ENCODE data around the gene ADNP2.

ADNP2 gene

DNA sequence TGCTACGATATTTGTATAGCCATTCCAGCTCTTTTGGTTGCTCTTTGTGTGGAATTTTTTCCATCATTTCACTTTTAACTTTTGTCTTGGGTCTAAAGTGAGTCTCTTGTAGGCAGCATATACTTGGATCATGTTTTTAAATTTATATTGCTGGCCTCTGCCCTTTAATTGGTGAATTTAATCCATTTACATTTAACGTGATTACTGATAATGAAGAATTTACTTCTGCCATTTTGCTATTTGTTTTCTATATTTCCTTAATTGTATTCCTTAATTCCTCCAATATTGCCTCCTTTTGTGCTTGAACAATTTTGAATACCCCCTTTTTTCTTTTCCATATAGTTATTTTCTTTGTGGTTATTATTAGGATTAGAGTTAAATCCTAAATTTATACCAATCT, 21.0 kb upstream of the ADNP2 start:
- peaks cover 2% of the 10 kb centered on the region for H3K36me3 Mint-ChIP-seq (ENCODE audit: insufficient read depth)
- H3K27me3 Mint-ChIP-seq: peaks cover 41% of the 10 kb centered on the region
- ATAC-seq (replicated peaks; ENCODE audit: extremely low read depth, poor library complexity, severe bottlenecking) (no peak), DNase-seq (ENCODE audit: low spot score in 2 of 2) (no peak)
- no peaks in the 10 kb centered on the region for H3K4me1 Mint-ChIP-seq
- H3K4me3 Mint-ChIP-seq: no peak overlapping the region
- no peak overlapping the region for H3K27ac Mint-ChIP-seq (ENCODE audit: low read depth)
- peaks cover 11% of the 10 kb centered on the region for H3K9me3 Mint-ChIP-seq

DNA sequence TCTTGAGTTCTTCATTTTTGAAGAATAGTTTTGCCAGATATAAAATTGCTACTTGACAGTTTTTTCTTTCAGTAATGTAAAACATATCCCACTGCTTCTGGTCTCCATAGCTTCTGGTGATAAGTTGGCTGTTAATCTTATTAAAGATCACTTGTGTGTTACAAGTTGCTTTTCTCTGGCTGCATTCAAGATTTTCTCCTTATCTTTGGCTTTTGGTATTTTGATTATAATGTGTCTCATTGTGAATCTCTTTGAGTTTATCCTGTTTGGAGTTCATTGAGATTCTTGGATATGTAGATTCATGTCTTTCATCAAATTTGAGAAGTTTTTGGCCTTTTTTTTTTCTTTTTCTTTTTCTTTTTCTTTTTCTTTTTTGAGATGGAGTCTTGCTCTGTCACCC, 20.2 kb upstream of the ADNP2 start:
- Mint-ChIP-seq H3K27me3 (peaks cover 40% of the 10 kb centered on the region), H3K4me1 (no peaks in the 10 kb centered on the region), H3K36me3 (ENCODE audit: insufficient read depth) (peaks cover 2% of the 10 kb centered on the region), H3K27ac (ENCODE audit: low read depth) (no peak overlapping the region), H3K4me3 (no peak overlapping the region), H3K9me3 (peaks cover 11% of the 10 kb centered on the region)
- ATAC-seq (replicated peaks; ENCODE audit: extremely low read depth, poor library complexity, severe bottlenecking) (no peak), DNase-seq (ENCODE audit: low spot score in 2 of 2) (no peak)

DNA sequence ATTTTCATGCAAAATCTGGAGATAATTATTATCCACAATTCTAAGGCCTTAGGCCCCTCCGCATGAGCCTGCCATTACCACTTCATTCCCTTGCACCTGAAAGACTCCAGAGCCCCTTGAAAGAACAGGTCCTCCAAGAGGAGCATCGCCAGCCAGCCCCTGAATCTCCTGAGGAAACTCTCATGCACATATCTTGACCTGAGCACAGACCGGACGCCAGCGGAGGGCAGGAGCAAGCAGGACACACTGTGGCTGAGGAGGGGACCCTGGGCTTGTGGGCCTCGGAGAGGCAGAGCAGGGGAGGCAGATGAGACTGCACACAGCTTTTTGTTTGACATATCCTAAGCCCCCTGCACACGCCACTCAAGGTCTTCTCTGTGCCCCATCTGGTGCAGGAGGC, 13.6 kb upstream of the ADNP2 start:
- ATAC-seq (replicated peaks; ENCODE audit: extremely low read depth, poor library complexity, severe bottlenecking) (no peak), DNase-seq (ENCODE audit: low spot score in 2 of 2) (no peak)
- Mint-ChIP-seq H3K4me1 (no peaks in the 10 kb centered on the region), H3K9me3 (no peaks in the 10 kb centered on the region), H3K4me3 (no peak overlapping the region), H3K36me3 (ENCODE audit: insufficient read depth) (peaks cover 2% of the 10 kb centered on the region), H3K27me3 (peaks cover 30% of the 10 kb centered on the region), H3K27ac (ENCODE audit: low read depth) (no peak overlapping the region)

DNA sequence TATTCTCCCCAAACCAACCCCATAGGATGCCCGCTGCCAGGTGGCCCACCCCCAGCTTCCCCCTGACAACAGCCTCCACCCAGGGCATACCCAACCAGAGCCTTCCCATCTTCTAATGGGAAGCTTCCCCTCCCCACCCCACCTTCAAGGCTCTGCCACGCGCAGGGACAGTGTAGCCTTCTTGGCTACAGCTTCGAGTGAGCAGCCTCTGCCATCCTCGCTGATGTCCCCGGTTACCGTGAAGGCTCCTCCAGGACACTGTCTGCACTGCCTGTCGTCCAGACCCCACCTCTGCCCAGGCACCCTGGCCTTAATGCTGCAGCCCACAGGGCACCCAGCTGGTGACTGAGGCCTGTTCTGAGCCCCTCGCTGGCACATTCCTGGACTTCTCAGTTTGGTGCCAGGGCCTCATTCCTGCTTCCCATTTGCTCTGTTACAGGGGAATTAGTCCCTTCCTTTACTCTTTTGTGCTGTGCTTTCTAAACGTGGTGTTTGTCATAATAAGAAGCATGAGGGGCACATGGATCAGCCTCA, 13.0 kb upstream of the ADNP2 start:
- Mint-ChIP-seq H3K9me3 (peaks cover 5% of the 10 kb centered on the region), H3K4me3 (no peak overlapping the region), H3K27ac (ENCODE audit: low read depth) (no peak overlapping the region), H3K36me3 (ENCODE audit: insufficient read depth) (peaks cover 2% of the 10 kb centered on the region), H3K27me3 (peaks cover 24% of the 10 kb centered on the region), H3K4me1 (no peaks in the 10 kb centered on the region)
- no peak for ATAC-seq (replicated peaks; ENCODE audit: extremely low read depth, poor library complexity, severe bottlenecking)
- no peak for DNase-seq (ENCODE audit: low spot score in 2 of 2)

DNA sequence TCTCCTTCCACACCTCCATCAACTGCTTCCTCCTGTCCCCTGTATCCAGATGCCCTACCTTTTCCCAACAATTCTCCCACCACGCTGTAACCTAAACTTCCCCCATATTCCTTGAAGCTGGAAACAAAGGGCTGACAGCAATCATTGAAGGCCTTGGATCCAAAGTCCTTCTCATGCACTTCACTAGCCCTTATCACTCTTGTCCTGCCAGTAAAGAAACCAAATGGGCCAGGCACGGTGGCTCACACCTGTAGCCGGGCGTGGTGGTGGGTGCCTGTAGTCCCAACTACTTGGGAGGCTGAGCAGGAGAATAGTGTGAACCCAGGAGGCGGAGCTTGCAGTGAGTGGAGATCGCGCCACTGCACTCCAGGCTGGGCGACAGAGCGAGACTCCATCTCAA, 11.9 kb upstream of the ADNP2 start:
- Mint-ChIP-seq H3K27ac (ENCODE audit: low read depth) (no peak overlapping the region), H3K27me3 (peaks cover 13% of the 10 kb centered on the region), H3K4me1 (no peaks in the 10 kb centered on the region), H3K36me3 (ENCODE audit: insufficient read depth) (peaks cover 2% of the 10 kb centered on the region), H3K9me3 (peaks cover 5% of the 10 kb centered on the region), H3K4me3 (no peak overlapping the region)
- ATAC-seq (replicated peaks; ENCODE audit: extremely low read depth, poor library complexity, severe bottlenecking): no peak
- no peak for DNase-seq (ENCODE audit: low spot score in 2 of 2)

DNA sequence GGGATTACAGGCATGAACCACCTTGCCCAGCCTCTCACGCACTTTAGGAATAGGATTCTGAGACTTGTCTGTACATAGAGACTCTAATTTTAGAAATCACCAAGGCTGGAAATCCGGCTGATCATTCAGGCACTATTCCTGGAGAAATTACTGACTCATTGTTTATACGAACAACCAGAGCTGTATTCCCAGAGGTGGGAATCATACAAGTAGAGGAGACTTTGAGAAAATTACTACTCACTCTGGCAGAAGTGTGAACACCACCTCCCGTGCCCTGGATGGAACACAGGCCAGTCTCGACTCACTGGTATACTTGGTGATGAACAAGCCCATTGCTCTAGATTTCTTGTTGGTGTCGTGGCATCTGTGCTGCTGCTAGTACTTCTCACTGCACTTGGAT, 5.8 kb upstream of the ADNP2 start:
- H3K4me3 Mint-ChIP-seq: no peak overlapping the region
- no peak for DNase-seq (ENCODE audit: low spot score in 2 of 2)

DNA sequence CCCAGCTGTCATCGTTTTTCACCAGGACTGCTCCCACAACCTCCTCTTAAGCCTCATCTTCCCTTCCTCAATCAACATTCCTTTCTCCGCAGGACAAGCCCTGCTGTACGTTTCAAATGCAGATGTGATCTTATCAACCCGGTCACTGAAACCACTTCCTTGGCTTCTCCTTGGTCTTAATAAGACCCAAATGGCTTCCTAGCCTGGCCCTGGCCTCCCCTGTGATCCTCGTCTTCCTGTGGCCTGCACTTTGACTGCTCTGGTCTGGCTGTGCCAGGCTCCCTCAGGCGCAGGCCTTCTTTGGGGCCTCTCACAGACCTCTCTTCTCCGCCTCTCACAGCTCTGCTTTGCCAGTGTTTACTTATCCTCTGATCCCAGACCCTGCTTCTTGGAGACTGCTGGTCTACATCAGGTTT, 4.7 kb upstream of the ADNP2 start:
- Mint-ChIP-seq H3K27ac (ENCODE audit: low read depth) (peak overlapping the region; percentile 29), H3K4me3 (no peak overlapping the region), H3K27me3 (no peaks in the 10 kb centered on the region), H3K9me3 (peaks cover 5% of the 10 kb centered on the region), H3K36me3 (ENCODE audit: insufficient read depth) (peaks cover 9% of the 10 kb centered on the region), H3K4me1 (peaks cover 8% of the 10 kb centered on the region)
- ATAC-seq (replicated peaks; ENCODE audit: extremely low read depth, poor library complexity, severe bottlenecking): no peak
- no peak for DNase-seq (ENCODE audit: low spot score in 2 of 2)

More for the DNA sequence above, 5.8 kb upstream of the ADNP2 start:
- Mint-ChIP-seq H3K27ac (ENCODE audit: low read depth) (no peak overlapping the region), H3K4me1 (peaks cover 8% of the 10 kb centered on the region), H3K27me3 (no peaks in the 10 kb centered on the region), H3K36me3 (ENCODE audit: insufficient read depth) (peaks cover 4% of the 10 kb centered on the region), H3K9me3 (peaks cover 5% of the 10 kb centered on the region)
- ATAC-seq (replicated peaks; ENCODE audit: extremely low read depth, poor library complexity, severe bottlenecking): no peak

DNA sequence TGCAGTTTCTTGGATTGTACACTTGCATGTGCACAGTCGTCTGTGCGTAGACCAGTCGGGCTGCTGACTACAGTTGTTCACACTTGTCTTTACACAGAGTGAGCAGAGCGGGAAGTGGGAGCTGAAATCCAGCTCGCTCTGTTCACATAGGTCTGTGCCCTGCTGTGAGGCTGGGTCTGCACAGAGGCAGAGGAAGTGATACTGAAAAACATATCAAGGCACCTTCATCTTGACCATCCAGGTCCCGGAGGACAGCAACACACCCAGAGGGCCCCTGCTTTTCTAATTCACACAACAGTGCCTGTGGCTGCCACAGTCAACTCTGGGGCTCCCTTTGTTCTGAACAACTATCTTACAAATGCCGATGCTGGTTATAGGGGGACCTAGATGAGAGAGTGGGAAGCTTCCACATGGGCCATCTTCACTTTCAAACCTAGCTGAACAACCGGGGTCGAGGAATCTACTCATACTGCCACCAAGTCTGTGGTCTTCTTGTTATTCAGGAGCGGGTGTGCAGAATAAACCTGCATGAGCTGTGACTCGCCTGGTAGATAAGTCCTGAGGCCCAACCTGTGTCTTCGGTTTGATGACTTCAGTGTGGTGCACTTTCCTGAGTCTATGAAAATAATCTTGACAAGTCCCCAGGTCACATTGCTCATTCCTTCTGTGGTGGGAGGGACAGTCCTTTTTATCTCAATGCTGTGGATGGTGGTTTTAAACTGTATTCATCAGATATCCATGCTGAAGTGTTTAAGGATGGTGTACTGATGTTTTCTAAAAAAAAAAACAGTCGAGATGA, 3.5 kb upstream of the ADNP2 start:
- H3K4me1 Mint-ChIP-seq: peaks cover 14% of the 10 kb centered on the region
- peaks cover 5% of the 10 kb centered on the region for H3K9me3 Mint-ChIP-seq
- peaks cover 10% of the 10 kb centered on the region for H3K36me3 Mint-ChIP-seq (ENCODE audit: insufficient read depth)
- H3K27ac Mint-ChIP-seq (ENCODE audit: low read depth): no peak overlapping the region
- H3K4me3 Mint-ChIP-seq: no peak overlapping the region
- no peak for DNase-seq (ENCODE audit: low spot score in 2 of 2)
- no peak for ATAC-seq (replicated peaks; ENCODE audit: extremely low read depth, poor library complexity, severe bottlenecking)
- H3K27me3 Mint-ChIP-seq: no peaks in the 10 kb centered on the region

DNA sequence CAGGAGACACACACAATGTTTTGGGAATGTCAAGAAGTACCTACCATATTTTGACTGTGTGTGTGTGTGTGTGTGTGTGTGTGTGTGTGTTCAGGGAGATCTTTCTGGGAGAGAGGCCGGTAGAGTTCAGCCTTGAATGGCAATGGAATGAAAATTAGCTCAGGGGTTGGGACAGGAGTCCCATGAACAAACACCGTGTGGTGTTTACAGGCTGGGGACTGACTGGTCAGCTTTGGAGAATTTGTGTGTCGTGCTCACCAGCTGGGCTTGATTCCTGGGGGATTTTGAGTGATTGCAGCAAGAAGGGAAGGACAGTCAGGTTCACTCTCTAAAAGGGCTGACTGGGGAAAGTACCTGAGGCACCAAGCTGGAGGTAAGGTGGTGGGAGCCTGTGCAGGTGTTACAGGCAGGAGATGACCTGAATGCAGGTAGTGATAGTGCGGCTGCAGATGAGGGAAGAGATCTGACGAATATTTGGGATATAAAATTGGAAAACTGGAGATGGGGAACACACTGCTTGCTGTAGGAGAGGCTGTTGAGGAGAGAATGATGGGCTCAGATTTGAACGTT, 2.5 kb upstream of the ADNP2 start:
- H3K36me3 Mint-ChIP-seq (ENCODE audit: insufficient read depth): peaks cover 10% of the 10 kb centered on the region
- peaks cover 18% of the 10 kb centered on the region for H3K4me1 Mint-ChIP-seq
- H3K27me3 Mint-ChIP-seq: no peaks in the 10 kb centered on the region
- DNase-seq (ENCODE audit: low spot score in 2 of 2) (no peak), ATAC-seq (replicated peaks; ENCODE audit: extremely low read depth, poor library complexity, severe bottlenecking) (no peak)
- H3K9me3 Mint-ChIP-seq: no peaks in the 10 kb centered on the region
- no peak overlapping the region for H3K27ac Mint-ChIP-seq (ENCODE audit: low read depth)
- H3K4me3 Mint-ChIP-seq: no peak overlapping the region

DNA sequence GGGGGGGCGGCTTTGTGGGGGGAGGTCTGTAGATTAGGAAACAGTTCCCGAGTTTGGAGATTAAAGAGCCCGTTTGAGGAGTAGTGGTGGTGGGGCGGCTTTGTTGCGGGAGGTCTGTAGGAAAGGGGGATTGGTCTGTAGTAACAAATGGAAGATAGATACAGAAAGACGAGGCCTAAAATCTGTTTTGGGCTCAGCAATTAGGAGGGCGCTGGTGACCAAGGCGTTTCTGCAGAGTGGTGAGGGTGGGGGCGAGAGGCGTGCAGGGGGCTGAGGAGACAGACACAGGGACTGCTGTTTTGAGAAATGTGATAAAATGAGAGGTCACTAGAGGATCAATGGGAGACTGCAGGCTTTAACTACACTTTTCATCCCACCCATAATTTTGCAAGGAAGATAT, 1.6 kb upstream of the ADNP2 start:
- Mint-ChIP-seq H3K4me3 (peak overlapping the region; percentile 76), H3K4me1 (peaks cover 18% of the 10 kb centered on the region), H3K27ac (ENCODE audit: low read depth) (peak overlapping the region; percentile 88), H3K27me3 (no peaks in the 10 kb centered on the region), H3K36me3 (ENCODE audit: insufficient read depth) (peaks cover 10% of the 10 kb centered on the region), H3K9me3 (no peaks in the 10 kb centered on the region)
- ATAC-seq (replicated peaks; ENCODE audit: extremely low read depth, poor library complexity, severe bottlenecking) (no peak), DNase-seq (ENCODE audit: low spot score in 2 of 2) (no peak)

DNA sequence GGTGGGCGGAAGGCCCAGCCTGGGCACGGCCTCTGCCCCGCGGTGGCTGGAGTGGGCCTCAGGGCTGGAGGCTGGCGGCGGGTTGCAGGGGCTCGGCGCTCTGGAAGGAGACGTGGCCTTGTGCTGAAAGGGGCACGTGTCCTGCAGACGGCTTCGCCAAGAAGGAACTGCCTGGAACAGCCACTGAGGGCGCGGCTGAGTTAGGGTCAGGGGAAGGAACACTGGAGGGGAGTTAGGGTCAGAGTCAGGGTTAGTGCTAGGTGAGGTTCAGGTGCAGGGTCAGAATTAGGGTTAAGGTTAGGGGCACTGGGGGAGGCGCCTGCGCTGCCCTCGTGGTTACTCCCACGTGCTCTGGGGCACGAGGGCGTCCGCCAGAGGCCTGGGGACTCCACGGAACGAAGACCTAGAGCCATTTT, 933 bp upstream of the ADNP2 start:
- Mint-ChIP-seq H3K27me3 (no peaks in the 10 kb centered on the region), H3K27ac (ENCODE audit: low read depth) (peak overlapping the region; percentile 88), H3K36me3 (ENCODE audit: insufficient read depth) (peaks cover 14% of the 10 kb centered on the region), H3K4me1 (peaks cover 19% of the 10 kb centered on the region), H3K4me3 (peak overlapping the region; percentile 76), H3K9me3 (no peaks in the 10 kb centered on the region)
- ATAC-seq (replicated peaks; ENCODE audit: extremely low read depth, poor library complexity, severe bottlenecking) (no peak), DNase-seq (ENCODE audit: low spot score in 2 of 2) (no peak)

DNA sequence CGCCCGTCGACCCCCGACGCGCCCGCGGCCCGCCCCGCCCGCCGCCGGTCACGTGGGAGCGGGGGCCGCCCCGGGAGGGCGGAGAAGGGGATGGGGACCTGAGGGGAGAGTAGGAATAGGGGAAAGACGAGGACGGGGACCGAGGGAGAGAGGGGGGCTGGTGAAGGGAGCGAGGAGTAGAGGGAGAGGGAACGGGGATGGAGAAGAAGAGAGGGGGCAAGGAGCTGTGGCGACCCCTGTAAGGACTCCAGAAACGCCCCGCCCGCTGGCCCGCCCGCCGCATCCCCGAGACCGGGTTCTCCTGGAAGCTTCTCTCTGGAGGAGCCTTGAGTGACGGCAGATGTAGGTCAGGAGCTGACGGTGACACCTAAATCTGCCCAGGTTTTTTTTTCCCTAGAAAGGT, 615 bp downstream of the ADNP2 start:
- H3K4me1 Mint-ChIP-seq: peaks cover 33% of the 10 kb centered on the region
- DNase-seq (ENCODE audit: low spot score in 2 of 2) (peak in 1 of 2 donors; percentile 22), ATAC-seq (replicated peaks; ENCODE audit: extremely low read depth, poor library complexity, severe bottlenecking) (no peak)
- H3K4me3 Mint-ChIP-seq: peak overlapping the region; percentile 76
- H3K9me3 Mint-ChIP-seq: no peaks in the 10 kb centered on the region
- peaks cover 16% of the 10 kb centered on the region for H3K36me3 Mint-ChIP-seq (ENCODE audit: insufficient read depth)
- peak overlapping the region; percentile 88 for H3K27ac Mint-ChIP-seq (ENCODE audit: low read depth)
- no peaks in the 10 kb centered on the region for H3K27me3 Mint-ChIP-seq

DNA sequence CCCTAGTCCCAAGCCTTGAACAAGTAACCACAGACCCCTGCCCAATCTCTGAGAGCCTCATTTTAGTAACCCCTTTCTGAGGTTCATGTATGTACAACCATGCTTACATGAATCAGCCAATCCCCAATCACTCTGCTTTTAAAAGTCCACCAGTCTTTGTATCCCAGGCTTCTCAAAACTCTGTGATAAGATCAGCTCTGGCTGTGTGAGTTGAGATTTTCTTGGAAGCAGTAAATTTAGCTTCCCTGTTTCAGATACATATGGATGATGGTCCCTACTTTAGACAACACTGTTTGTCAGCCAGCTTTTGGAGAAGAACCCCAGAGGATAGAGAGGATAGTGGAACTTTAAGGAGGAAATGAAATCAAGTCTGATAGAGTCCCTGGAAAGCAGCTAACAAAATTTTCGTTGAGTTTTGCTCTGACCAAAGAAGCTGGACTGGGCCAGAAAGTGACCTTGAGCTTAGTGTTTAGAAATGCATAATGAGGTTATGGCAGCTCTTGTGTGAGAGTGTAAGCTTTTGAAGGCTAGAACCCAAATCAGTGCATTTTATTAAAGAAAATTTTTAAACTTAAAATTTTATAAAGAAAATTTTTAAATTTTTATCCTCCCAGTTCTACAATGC, 3.7 kb downstream of the ADNP2 start:
- no peak overlapping the region for H3K27ac Mint-ChIP-seq (ENCODE audit: low read depth)
- no peak for ATAC-seq (replicated peaks; ENCODE audit: extremely low read depth, poor library complexity, severe bottlenecking)
- H3K4me1 Mint-ChIP-seq: peaks cover 37% of the 10 kb centered on the region
- H3K27me3 Mint-ChIP-seq: no peaks in the 10 kb centered on the region
- no peak for DNase-seq (ENCODE audit: low spot score in 2 of 2)
- peaks cover 16% of the 10 kb centered on the region for H3K36me3 Mint-ChIP-seq (ENCODE audit: insufficient read depth)
- no peak overlapping the region for H3K4me3 Mint-ChIP-seq
- no peaks in the 10 kb centered on the region for H3K9me3 Mint-ChIP-seq
